ENCODE measurements around the gene ITPR1.

GRCh38 chr3:4850928-4851265, 357.7 kb downstream of the ITPR1 start:
- TF ChIP-seq, protein P1, sequence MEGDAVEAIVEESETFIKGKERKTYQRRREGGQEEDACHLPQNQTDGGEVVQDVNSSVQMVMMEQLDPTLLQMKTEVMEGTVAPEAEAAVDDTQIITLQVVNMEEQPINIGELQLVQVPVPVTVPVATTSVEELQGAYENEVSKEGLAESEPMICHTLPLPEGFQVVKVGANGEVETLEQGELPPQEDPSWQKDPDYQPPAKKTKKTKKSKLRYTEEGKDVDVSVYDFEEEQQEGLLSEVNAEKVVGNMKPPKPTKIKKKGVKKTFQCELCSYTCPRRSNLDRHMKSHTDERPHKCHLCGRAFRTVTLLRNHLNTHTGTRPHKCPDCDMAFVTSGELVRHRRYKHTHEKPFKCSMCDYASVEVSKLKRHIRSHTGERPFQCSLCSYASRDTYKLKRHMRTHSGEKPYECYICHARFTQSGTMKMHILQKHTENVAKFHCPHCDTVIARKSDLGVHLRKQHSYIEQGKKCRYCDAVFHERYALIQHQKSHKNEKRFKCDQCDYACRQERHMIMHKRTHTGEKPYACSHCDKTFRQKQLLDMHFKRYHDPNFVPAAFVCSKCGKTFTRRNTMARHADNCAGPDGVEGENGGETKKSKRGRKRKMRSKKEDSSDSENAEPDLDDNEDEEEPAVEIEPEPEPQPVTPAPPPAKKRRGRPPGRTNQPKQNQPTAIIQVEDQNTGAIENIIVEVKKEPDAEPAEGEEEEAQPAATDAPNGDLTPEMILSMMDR (IDR thresholded peaks at IDR 0.05; ENCODE audit: low read depth, low read length): no peak
- no peak for TF ChIP-seq POLR2A (IDR thresholded peaks at IDR 0.05; ENCODE audit: extremely low read depth, insufficient read length)

All from NB4 (cell line).